ENCODE data around the gene PFKL. TPM values are rescaled to one million over a fixed set of nuclear protein-coding genes. Genes with fewer than 3 reads are reported as not detected.

Gene PFKL
- total RNA-seq, 1 donor from 2014 or later, result 66.6 TPM

GRCh38 chr21:44325386-44326271, 25.8 kb downstream of the PFKL start:
- Mint-ChIP-seq H3K36me3 (ENCODE audit: low read depth, unreplicated experiment) (peaks cover 3% of the 10 kb centered on the region), H3K9me3 (ENCODE audit: unreplicated experiment) (no peaks in the 10 kb centered on the region), H3K4me3 (ENCODE audit: unreplicated experiment) (no peak overlapping the region), H3K4me1 (ENCODE audit: unreplicated experiment) (no peaks in the 10 kb centered on the region), H3K27ac (ENCODE audit: unreplicated experiment) (no peak overlapping the region), H3K27me3 (ENCODE audit: unreplicated experiment) (peaks cover 10% of the 10 kb centered on the region)
- no peak for DNase-seq (ENCODE audit: low spot score)
- TF ChIP-seq CTCF (IDR thresholded peaks at IDR 0.05; ENCODE audit: unreplicated experiment), result no peak

- DNase-seq (ENCODE audit: low spot score), result no peak
- H3K9me3 Mint-ChIP-seq (ENCODE audit: unreplicated experiment), result no peaks in the 10 kb centered on the region
- H3K4me3 Mint-ChIP-seq (ENCODE audit: unreplicated experiment), result no peak overlapping the region
- peaks cover 3% of the 10 kb centered on the region for H3K36me3 Mint-ChIP-seq (ENCODE audit: low read depth, unreplicated experiment)
- H3K27ac Mint-ChIP-seq (ENCODE audit: unreplicated experiment), result no peak overlapping the region
- peaks cover 10% of the 10 kb centered on the region for H3K27me3 Mint-ChIP-seq (ENCODE audit: unreplicated experiment)
- no peak for TF ChIP-seq CTCF (IDR thresholded peaks at IDR 0.05; ENCODE audit: unreplicated experiment)
- no peaks in the 10 kb centered on the region for H3K4me1 Mint-ChIP-seq (ENCODE audit: unreplicated experiment)
Observed at GRCh38 chr21:44326272-44326647, 26.4 kb downstream of the PFKL start.

GRCh38 chr21:44326716-44327602, 27.1 kb downstream of the PFKL start:
- peaks cover 13% of the 10 kb centered on the region for H3K27me3 Mint-ChIP-seq (ENCODE audit: unreplicated experiment)
- DNase-seq (ENCODE audit: low spot score), result no peak
- no peaks in the 10 kb centered on the region for H3K4me1 Mint-ChIP-seq (ENCODE audit: unreplicated experiment)
- TF ChIP-seq CTCF (IDR thresholded peaks at IDR 0.05; ENCODE audit: unreplicated experiment), result no peak
- H3K36me3 Mint-ChIP-seq (ENCODE audit: low read depth, unreplicated experiment), result peaks cover 3% of the 10 kb centered on the region
- H3K9me3 Mint-ChIP-seq (ENCODE audit: unreplicated experiment), result no peaks in the 10 kb centered on the region
- H3K27ac Mint-ChIP-seq (ENCODE audit: unreplicated experiment), result no peak overlapping the region
- no peak overlapping the region for H3K4me3 Mint-ChIP-seq (ENCODE audit: unreplicated experiment)

- peaks cover 15% of the 10 kb centered on the region for H3K27me3 Mint-ChIP-seq (ENCODE audit: unreplicated experiment)
- H3K4me3 Mint-ChIP-seq (ENCODE audit: unreplicated experiment), result no peak overlapping the region
- no peaks in the 10 kb centered on the region for H3K9me3 Mint-ChIP-seq (ENCODE audit: unreplicated experiment)
- H3K27ac Mint-ChIP-seq (ENCODE audit: unreplicated experiment), result no peak overlapping the region
- no peaks in the 10 kb centered on the region for H3K4me1 Mint-ChIP-seq (ENCODE audit: unreplicated experiment)
- no peak for TF ChIP-seq CTCF (IDR thresholded peaks at IDR 0.05; ENCODE audit: unreplicated experiment)
- H3K36me3 Mint-ChIP-seq (ENCODE audit: low read depth, unreplicated experiment), result peaks cover 3% of the 10 kb centered on the region
- no peak for DNase-seq (ENCODE audit: low spot score)
Observed at GRCh38 chr21:44327603-44327974, 27.7 kb downstream of the PFKL start.
